HG03097 (cell line): Measurements from ENCODE around the gene SHISAL1.
"Not testable (repeated sequence)": the region's sequence is repeated elsewhere in the genome, so short reads cannot be mapped to it uniquely, and the experiment has no call there.

Source experiments
- ATAC-seq: cut with Tn5 transposase; IDR thresholded peaks from one replicate; pipeline ENCODE4 v1.9.1; 2021; ENCODE audit not compliant: unreplicated experiment, low FRiP score

SHISAL1 gene

DNA sequence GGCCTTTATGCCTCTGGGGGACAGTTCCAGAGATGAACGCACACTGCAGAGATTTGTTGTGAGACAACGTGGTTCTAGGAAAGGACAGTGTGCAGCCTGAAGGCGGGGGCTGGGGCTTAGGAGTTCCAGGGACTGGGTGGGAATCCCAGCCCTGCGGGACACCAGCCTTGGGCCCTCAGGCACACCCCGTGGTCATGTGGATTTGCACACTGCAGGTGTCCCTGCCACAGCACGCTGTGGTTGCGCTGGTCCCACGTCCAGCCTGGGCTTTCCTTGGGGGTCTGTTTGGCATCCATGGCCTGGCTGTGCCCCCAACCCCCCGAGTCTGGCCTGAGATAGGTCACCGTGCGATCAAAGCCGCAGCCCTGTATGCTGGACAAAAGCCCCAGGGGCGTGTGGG lies 7.3 kb downstream of the SHISAL1 start:
- no peak for ATAC-seq

DNA sequence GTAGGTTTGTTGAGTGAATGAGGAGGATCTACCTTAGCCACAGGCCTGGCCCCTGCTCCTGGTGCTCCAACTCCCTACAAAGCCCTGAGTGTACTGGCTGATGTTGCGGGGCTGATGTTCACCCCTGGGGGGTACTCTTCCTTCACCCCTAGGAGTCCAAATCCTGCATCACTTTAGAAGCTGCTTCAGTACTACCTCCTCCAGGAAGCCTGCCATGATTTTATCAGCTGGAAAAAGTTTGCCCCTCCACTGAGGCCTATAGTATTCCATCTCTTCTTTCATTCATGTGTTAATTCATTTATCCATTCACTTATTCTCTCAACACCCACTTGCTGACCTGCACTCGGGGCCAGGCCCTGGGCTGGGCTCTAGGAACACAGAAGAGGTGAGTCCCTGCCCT lies 7.8 kb downstream of the SHISAL1 start:
- ATAC-seq, result no peak

DNA sequence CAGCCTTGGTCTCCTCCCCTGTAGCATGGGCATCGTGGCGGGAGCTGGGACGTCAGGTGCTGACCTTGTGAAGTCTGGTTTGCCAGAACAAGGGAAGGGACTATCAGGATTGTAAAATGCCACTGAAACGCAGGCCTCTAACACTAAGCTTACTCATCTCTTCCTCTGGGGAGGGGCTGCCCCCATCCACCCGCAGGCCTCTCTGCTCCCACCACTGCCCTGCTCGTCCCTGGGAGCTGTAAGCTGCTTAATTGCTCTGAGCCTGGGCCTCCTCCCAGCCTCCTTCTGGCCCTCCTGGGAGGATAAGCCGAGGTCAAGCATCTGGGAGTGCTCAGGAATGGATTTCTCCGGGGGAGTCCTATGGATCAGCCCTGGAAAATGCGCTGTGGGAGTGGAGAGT lies 8.4 kb downstream of the SHISAL1 start:
- no peak for ATAC-seq

DNA sequence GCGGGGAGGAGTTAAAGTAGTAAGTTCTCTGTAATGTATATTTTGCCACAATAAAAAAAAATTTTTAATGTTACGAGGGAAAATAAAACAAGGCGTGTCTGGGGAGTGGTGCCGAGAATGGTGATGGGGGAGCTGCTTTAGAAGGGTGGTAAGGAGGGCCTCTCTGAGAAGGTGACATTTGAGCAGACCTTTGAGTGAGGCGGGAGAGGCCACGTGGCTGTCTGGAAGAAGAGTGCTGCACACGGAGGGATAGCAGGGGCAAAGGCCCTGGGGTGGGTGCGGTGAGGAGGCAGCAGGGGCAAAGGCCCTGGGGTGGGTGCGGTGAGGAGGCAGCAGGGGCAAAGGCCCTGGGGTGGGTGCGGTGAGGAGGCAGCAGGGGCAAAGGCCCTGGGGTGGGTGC lies 10.4 kb downstream of the SHISAL1 start:
- not testable (repeated sequence) for ATAC-seq

DNA sequence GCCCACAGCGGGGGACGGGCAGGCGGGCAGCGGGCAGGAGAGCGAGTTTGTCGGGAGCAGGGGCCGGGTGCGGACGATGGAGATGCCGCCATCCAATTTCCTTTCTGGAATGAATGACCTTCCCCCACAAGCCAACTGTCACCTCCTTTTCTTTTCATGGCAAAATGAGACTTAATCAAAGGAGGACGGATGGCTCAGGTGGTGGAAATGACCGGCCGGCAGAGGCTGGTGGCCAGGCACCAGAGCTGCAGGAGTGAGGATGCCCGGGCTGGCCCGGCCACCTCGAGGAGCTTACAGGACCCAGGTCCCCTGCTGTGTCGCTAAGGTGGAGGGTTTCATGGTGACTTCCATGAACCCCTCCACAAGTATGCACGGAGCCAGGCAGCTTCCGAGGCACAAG lies 11.7 kb downstream of the SHISAL1 start:
- ATAC-seq, result no peak

DNA sequence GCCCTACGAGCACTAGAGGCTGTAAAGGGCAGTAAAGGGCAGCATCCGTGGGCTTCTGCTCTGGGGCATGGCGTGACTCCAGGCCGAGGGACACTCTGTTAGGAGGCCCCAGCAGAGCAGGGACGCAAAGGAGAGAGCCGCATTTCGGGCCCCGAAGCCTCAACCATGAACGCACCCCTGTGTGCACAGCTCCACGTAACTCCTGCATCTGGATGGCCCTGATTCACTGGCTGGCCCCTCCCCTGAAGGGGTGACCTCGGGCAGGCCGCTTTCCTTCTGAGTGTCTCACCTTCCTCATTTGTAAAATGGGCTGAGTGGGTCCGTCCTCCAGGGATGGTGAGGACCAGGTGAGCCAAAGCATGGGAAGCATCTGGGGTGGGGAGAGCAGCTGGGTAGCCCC lies 13.6 kb downstream of the SHISAL1 start:
- no peak for ATAC-seq

DNA sequence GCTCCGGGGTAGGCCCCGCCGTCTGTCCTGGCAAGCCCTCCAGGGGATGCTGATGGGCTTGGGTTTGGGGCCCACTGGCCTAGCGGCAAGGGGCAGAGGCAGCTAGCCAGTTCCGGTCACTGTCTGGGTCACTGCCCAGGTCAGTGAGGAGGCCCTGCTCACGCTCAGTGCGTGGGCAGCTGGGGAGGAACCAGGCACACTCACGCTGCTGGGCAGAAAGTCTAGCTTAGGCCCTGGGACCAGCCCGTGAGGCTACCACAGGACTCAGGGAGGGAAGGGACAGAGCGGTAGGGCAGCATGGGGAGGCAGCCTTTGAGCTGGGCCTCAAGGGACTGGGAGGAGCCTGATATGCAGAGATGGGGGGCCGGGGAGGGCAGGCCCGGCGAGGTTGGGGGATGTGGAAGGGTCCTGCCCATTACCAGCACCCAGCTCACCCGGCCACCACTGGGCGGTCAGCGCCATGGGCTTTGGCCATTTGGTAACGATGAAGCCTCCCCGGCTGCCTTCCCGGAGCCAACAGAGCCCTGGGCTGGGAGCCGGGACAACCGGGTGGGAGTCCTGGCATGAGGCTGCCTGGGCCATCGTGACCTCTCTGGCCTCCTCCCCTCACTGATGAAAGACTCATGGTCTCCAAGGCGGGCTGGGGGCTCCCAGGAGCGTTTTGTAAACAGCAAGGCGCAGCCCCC lies 14.2 kb downstream of the SHISAL1 start:
- no peak for ATAC-seq

DNA sequence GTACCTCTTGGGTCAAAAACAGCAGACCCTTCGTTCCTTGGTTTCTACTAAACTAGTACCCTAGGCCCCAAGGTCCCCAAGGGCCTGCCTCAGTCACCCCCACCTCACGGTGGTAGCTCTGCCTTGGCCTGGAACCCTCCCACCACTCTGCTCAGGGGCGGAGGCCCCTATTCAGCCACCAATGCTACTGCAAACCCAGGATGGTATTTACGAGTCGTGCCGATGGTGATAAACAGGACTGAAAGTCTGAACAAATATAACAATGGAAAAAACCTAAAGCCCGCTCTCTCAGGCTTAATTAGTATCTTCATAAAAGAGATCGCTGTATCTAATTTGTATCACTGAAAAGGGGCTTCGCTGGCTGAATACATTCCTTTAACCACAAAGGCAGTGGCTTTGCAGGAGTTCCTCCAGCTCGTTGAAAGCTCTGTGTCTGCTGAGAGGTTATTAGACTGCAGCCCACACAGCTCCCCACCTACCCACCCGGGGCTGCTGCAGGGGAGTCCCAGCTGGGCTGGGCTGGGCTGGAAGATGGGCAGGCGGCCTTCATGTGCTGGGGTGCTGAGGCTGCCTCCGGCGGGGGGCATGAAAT lies 15.2 kb downstream of the SHISAL1 start:
- no peak for ATAC-seq

DNA sequence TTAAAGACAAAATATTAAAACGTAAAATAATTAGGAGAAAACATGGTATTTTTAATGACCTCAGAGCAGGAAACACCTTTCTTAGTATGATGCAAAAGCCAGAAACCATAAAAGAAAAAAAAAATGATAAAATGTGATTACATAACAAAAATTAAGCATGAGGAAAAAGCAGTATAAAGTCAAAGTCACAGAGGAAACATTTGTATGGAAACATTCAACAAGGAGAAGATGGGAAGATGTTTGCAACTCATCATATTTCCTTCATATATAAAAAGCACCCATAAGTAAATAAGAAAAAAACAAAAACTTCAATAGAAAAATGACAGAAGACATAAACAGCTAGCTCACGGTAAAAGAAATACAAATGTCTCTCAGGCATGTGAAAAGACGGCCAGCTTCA lies 17.3 kb downstream of the SHISAL1 start:
- no peak for ATAC-seq

DNA sequence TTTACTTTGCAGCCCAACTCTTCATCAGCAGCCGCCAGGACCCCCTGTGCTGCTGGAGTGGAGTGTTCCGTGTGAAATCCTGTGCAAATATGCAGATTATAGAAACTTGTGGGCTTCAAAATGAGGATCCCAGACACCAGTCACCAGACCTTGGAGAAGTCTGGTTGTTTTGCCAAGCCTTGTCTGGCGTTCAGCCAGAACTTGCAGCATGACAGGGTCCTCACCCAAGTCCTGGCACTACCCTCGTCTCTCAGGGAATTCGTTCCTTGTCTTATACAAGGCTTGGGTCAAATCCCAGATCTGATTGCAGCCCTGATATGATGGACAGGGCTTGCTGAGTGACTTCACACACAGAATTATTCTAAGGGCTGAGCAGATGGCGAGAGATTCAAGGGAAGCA lies 18.9 kb downstream of the SHISAL1 start:
- ATAC-seq, result no peak

DNA sequence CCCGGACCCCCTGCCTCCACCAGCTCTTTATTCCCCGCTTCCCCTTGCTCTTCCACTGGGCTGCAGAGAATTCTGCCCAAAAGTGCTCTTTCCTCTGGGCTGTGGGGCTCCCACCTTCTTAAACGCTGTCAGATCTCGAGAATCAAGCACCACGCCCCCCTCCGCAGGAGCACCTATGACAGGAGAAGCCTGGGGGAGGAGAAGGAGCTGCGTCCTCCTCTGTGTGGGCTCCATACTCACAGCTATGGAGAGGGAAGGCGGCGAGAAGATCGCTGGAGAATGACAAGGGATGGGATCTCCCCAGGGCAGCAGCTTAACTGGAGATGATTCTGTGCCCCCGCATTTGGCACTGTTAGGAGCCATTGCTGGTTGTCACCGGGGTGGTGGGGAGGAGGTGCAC lies 19.7 kb downstream of the SHISAL1 start:
- no peak for ATAC-seq

DNA sequence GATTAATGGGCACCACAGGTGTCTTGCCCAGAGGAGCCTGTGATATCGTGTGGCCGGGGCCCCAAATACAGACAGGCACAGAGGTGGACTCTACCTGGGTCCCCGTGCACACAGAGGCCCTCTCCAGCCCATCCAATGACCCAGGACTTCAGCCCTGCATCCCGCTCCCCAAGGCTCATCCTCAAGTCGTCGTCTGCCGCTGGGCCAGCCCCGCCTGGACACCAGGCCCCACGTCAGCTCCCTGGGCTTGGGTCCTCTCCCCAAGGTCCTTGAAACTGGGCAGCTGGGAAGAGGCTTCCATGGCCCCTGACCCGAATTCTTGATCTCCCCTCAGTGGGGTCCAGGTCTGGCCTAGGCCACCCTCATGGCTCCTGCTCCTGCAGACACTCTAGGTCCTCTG lies 20.2 kb downstream of the SHISAL1 start:
- ATAC-seq, result no peak

DNA sequence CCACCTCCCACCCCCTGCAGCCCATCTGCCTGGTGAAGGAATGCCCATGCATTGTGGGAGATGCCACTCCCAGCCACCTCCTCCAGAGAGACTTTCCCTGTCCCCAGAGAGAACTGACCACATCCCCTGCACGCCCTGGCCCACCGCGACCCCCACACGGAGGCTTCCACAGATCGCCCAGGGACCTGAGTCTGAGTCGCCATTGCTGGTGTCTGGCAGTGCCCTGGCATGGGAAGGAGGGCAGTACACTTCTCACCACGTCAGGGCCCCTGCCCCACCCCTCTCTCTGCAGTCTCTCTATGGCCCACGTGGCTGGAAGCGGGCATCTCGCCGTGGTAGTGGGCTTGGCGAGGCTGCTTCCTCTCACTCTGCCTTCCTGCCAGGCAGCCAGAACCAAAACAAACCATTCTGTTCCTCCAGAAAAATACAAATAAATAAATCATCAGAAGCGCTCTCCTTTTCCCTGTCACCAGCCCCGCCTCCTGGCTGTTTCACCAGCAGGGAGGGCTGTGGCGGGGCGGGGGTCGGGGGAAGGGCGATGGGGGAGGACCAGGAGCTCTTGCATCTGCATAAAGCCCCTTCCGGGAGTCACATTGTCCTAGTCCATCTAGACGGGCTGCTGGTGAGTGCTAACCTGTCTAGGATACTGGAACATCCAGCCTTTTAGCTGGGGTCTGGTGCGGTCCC lies 20.9 kb downstream of the SHISAL1 start:
- no peak for ATAC-seq

DNA sequence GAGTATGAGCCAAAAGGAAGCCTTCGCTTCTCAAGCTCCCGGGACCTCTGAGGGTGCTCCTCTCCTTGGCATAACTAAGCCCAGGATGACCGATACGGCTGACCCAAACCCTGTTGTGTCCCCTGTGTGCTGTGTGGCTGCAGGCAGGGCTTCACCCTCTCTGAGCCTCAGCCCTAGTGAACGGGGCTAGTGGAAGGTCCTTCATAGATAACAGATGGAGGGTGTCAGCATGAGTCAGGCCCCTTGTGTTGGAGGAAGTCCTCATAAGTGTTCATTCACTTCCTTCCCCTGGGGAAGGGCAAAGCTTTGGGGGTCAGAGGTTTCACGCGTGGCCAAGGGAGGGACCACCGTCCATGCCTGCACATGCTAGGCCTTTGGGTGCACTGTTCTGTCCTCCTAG lies 21.5 kb downstream of the SHISAL1 start:
- ATAC-seq, result no peak

DNA sequence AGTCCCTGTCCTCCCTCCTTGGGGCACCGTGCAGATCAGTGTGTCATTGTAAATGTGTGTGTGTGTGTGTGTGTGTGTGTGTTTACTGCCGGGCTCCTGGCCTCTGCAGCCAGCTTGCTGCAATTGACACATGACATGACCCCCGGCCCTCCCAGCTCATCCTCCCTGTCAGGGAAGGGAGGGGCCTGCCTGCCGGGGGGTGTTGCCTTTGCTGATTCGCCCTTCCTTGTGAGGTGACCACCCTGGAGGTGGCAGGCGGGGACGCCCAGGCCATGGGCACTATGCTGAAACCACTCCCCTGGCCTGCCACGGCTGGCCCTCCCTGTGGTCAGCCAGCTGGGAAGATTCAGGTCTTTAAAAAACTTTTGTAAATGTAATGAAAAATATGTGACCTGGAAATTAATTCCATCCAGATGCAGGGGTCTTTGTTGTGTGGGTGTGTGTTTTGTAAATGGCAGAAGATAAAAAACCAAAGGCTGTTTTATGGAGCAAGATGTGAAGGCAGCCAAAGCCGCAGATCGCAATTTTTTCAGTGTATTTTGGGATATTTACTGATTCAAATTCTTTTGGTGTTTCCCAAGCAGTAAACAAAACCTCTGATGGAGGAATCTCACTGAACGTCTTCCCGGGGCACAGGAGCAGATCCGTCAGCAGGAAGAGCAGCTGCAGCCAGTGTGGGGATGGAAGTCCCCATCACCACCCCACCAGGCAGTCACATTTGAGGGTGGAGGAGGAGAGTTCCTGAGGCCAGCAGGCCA lies 23.2 kb downstream of the SHISAL1 start:
- no peak for ATAC-seq

DNA sequence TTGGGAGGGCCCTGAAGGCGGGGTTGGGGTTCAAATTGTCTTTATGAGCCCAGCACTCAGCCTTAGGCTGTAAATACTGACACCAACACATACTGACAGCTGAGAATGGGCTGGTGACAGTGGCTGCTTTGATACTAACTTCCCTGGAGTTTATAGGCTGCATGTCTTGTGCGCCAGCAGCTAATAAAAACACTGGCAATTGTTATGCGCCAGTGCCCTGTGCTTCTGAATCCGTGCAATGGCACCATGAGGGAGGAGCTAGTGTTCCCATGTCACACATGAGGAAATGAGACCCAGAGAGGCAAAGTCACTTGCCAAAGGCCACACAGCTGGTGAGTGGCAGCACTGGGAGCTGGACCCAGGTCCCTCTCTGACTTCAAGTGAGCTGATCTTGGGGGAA lies 23.8 kb downstream of the SHISAL1 start:
- ATAC-seq, result no peak

DNA sequence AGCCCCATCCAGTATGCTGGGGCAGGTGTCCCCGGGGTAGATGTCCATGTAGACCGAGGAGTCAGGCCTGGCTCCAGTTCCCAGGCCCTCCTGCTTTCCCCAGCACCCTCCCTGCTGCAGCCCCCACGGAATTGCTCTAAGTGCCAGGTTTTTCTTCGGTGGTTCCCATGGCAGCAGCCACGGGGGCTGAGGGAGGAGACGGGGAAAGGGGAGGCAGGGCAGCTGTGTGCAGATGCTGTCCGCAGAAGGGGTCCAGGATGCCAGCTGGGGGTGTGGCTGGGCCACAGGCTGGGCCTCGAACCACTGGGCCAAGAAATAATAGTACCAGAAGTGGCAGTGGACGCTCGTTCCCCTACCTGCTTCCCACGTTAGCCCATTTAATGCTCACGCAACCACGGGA lies 25.0 kb downstream of the SHISAL1 start:
- no peak for ATAC-seq

DNA sequence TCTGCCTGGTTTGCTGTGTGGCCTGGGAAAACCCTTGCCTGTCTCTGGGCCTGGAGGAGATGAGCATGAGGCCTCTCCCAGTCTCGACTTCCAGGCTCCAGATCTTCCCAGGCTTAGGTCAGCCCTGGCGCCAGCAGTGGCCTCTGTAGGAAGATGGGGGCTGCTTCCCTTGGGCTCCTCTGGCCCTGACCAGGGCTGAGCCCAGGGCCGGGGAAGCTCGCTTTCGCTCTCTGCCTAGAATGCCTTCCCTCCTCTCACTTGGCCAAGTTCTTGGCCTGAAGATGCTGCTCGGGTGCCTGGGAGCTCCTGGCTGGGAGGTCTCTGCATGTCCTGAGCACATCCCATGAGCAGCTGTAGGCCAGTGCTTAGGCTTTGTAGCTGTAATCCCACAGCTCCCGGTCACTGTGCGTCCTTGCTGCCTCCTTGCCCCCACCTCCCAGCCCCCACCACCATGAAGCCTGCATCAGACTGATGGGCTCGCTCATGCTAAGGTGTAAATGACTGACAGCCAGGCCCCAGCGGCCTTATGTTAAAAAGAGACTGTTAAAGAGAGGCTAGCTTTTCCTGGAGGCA lies 25.5 kb downstream of the SHISAL1 start:
- ATAC-seq, result no peak

DNA sequence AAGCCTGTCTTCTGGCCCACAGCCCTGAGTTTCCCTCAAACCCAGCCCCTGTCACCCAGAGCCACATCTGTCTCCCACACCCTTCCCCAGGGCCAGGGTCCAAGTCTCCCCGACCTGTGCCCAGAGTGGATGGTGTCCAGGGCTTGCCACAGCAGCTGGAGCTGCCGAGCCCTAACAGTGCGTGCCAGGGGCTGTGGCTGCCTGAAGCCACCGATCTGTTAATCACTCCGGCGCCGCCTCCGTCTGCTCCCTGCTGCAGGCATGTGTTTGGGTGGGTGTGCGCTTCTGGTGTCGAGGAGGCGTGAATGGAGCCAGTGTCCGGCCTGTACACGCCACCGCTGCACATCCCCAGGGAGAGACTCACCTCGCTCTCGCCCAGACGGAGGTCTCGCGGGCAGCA lies 26.1 kb downstream of the SHISAL1 start:
- no peak for ATAC-seq

DNA sequence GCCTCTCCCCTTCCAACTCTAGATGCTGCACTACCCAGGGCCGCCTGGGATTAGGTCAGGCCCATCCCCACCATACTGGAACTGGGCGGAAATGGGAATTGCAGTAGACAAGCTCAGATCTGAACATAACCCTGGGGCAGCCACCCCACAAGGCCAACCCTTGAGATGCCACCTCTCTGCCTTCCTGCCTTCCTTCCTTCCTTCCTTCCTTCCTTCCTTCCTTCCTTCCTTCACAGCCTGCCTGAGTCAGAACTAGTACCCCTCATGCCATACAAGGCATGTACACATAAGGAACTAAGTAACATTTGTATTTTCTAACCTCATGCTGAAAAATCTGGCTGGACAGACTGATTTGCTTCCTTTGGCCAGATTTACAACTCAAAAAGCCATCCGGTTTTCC lies 28.0 kb downstream of the SHISAL1 start:
- no peak for ATAC-seq
